ENCODE measurements around the gene EGLN1.
"Not testable (repeated sequence)": the region's sequence is repeated elsewhere in the genome, so short reads cannot be mapped to it uniquely, and the experiment has no call there.

Gene EGLN1

DNA sequence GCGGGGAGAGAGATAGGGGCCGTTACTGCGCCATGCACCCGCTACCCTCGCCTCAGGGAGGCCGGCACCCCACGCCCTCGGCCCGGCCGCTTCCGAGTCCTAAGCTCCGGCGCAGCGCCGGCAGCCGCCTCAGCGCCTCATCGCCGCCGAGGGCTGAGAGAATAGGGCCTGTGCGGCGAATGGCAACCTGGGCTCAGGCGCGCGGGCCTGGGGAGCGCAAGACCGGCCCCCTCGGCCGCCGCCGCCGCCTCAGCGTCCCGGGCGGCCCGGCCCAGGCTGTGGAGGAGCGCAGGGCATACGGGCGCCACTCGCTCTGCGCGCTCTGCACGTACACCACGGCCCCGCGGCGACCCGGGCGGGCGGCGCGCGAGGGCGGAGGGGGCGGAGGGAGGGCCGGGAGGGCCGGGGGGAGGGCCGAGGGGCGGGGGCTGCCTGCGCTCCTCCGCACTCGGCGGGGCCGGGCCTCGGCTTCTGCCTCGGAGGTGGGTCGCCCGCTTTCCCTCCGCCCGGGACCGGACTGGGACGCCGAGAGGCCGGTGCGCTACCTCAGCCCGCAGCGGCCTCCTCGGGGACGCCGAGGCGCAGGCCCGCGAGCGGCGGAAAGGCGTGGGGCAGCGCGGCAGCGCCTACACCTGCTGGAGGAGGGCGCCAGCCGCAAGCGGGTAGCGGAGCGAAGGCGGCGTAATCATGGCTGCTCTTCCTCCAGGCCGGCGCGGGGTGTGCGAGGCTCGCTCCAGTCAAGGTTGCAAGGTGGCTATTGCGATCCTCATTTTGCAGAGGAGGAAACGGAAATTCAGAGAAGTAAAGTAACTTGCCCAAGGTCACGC lies at the start of gene EGLN1:
TSS of gene EGLN1 (minus strand) at position 317 of the 827 bp plus-strand sequence. CDS start 399 bp downstream, outside the sequence.
- peak; percentile 76 for DNase-seq

GRCh38 chr1:231471500-231471899 lies 49.4 kb upstream of the EGLN1 start:
- DNase-seq, result not testable (repeated sequence)

DNA sequence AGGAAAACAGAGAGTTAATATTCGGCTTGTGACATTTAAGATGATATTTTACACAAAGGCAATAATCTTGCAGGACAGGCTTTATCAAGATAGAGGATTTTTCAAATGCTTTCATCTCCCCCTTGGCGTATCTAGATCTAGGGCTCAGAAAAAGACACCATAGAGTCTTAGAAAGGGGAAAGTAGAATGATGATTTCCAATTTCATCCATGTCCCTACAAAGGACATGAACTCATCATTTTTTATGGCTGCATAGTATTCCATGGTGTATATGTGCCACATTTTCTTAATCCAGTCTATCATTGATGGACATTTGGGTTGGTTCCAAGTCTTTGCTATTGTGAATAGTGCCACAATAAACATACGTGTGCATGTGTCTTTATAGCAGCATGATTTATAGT lies 48.9 kb upstream of the EGLN1 start:
- not testable (repeated sequence) for DNase-seq

DNA sequence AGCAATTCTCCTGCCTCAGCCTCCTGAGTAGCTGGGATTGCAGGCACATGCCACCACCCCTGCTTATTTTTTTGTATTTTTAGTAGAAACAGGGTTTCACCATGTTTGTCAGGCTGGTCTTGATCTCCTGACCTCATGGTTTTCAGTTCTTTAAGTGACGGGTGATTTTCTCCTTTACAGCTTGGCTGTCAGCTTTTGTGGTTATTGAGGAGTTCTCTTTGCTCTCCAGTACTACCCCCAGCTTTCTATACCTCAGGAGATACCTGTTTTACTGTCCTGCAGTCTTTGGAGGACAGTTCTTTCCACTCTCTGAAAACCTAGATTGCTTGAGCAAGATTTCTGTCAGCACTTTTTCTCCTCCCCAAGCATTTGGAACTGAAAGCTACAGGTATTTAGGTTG lies 45.9 kb upstream of the EGLN1 start:
- no peak for DNase-seq

GRCh38 chr1:231465051-231465450 lies 43.0 kb upstream of the EGLN1 start:
- DNase-seq, result peak; percentile 77

DNA sequence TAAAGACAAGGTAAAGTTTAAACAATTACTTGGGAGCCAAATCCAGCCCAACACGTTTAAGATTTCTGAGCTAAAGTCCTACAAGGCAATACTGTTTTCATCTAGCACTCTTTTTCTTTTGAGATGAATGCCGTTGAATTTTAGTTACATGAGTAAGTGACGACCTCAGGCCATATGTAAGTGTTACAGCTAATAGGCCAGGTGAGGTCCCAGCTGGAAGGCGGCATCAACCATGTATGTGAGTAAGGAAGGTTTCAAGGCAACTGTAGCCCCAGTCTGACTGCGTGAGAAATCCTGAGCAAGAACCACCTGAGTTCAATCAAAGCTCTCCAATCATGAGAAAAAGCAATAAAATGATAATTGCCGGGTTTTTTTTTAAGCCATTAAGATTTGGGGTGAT lies 41.5 kb upstream of the EGLN1 start:
- DNase-seq, result no peak

GRCh38 chr1:231460614-231461013 lies 38.5 kb upstream of the EGLN1 start:
- peak; percentile 49 for DNase-seq

DNA sequence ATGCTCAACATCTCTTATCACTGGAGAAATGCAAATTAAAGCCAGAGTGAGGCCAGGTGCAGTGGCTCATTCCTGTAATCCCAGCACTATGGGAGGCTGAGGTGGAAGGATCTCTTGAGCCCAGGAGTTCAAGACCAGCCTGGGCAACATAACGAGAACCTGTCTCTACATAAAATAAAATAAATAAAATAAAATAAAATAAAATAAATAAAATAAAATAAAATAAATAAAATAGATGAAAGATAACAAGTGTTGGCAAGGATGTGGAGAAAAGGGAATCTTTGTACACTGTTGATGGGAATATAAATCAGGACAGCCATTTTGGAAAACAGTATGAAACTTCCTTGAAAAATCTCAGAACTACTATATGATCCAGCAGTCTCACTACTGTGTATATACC lies 37.4 kb upstream of the EGLN1 start:
- not testable (repeated sequence) for DNase-seq

GRCh38 chr1:231457956-231458355 lies 35.9 kb upstream of the EGLN1 start:
- DNase-seq, result not testable (repeated sequence)

DNA sequence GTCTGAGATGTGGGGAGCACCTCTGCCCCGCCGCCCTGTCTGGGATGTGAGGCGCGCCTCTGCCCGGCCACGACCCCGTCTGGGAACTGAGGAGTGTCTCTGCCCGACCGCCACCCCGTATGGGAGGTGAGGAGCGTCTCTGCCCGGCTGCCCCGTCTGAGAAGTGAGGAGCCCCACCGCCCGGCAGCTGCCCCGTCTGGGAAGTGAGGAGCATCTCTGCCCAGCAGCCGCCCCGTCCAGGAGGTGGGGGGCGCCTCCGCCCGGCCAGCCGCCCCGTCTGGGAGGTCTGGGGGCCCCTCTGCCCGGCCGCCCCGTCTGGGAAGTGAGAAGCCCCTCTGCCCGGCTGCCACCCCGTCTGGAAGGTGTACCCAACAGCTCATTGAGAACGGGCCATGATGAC lies 32.0 kb upstream of the EGLN1 start:
- DNase-seq, result not testable (repeated sequence)

DNA sequence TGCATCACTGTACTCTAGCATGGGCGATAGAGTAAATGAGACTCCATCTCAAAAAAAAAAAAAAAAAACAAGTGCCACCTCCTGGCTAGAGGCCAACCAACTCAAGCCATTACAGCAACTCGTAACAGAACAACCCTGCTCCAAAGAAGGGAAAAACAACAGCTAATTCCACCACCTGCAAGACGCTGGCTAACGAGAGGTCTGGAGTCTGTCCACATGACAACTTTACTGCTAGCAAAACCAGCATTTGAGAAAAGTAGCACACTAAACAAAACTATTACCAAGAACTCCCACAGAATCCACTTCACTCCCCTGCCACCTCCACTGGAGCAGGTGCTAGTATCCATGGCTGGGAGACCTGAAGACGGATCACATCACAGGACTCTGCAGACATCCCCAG lies 24.1 kb upstream of the EGLN1 start:
- no peak for DNase-seq

DNA sequence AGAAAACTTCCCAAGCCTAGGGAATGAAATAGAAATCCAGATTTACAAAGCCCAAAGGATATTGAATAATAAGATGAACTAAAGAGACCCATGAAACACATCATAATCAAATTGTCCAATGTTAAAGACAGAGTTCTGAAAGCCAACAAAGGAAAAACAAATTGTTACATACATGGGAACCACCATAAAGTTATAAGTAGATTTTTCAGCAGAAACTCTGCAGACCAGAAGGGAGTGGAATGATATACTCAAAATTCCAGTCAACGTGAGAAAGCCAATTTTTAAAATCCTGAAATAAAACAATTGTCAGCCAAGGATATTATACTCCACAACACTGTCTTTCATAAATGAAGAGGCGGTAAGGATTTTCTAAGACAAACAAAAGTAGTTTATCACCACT lies 22.0 kb upstream of the EGLN1 start:
- DNase-seq, result no peak

GRCh38 chr1:231443363-231443762 lies 21.3 kb upstream of the EGLN1 start:
- DNase-seq, result no peak

- no peak for DNase-seq
These were observed 20.6 kb upstream of the EGLN1 start for GRCh38 chr1:231442735-231443134.

DNA sequence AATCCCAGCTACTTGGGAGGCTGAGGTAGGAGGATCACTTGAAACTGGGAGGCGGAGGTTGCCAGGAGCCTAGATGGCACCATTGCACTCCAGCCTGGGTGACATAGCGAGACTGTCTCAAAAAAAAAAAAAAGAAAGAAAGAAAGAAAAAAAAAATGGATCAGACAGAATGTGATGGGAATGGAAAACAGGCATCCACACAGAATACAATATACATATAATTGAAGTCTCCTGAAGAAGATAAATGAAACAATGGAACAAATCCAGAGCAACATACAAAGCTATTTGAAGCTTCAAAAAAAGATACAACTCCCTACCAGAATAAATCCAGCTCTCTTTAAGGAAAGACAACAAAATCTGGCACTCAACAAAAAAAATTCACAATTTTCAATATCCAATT lies 10.9 kb upstream of the EGLN1 start:
- no peak for DNase-seq

DNA sequence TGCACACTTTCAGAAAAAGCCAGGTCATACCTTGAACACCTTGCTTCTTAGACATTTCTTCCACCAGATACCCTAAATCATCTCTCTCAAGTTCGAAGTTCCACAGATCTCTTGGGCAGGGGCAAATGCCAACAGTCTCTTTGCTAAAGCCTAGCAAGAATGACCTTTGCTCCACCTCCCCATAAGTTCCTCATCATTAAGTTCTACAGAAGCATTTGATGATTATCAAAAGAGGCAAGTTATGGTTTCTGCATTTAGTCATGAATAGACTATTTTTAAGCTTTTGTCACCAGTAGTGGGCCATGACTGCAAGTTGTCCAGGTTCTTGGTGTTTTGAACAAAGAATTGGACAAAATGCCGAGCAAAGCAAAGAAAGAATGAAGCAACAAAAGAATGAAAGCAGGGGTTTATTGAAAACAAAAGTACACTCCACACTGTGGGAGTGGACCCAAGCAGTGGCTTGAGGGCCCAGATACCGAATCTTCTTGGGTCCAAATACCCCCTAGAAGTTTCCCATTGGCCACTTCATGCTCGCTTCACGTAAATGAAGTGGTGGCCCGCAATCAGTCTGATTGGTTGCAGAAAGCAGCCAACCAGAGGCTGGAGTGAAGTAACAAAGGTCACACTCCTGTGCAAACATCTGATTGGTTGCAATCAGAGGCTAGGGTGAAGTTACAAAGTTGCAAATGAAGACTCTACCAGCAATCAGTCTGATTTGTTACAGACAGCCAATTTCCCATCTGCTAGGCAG lies 9.8 kb upstream of the EGLN1 start:
- DNase-seq, result peak; percentile 19

DNA sequence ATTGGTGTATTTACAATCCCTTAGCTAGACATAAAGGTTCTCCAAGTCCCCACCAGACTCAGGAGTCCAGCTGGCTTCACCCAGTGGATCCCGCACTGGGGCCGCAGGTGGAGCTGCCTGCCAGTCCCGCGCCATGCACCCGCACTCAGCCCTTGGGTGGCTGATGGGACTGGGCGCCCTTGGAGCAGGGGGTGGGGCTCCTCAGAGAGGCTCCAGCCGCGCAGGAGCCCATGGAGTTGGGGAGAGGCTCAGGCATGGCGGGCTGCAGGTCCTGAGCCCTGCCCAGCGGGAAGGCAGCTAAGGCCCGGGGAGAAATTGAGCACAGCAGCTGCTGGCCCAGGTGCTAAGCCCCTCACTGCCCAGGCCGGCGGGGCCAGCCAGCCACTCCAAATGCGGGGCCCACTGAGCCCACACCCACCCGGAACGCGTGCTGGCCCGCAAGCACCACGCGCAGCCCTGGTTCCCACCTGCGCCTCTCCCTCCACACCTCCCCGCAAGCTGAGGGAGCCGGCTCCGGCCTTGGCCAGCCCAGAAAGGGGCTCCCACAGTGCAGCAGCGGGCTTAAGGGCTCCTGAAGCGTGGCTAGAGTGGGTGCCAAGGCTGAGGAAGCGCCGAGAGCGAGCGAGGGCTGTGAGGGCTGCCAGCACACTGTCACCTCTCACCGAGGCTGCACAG lies 8.7 kb upstream of the EGLN1 start:
- DNase-seq, result not testable (repeated sequence)

DNA sequence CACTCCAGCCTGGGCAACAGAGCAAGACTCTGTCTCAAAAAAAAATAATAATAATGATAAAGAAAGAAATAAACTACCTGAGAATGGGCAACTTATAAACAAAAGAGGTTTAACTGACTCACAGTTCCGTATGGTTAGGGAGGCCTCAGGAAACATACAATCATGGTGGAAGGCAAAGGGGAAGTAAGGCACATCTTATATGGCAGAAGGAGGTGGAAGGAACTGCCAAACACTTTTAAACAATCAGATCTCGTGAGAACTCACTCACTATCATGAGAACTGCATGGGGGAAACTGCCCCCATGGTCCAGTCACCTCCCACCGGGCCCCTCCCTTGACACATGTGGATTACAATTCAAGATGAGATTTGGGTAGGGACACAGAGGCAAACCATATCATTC lies 6.3 kb upstream of the EGLN1 start:
- DNase-seq, result no peak

DNA sequence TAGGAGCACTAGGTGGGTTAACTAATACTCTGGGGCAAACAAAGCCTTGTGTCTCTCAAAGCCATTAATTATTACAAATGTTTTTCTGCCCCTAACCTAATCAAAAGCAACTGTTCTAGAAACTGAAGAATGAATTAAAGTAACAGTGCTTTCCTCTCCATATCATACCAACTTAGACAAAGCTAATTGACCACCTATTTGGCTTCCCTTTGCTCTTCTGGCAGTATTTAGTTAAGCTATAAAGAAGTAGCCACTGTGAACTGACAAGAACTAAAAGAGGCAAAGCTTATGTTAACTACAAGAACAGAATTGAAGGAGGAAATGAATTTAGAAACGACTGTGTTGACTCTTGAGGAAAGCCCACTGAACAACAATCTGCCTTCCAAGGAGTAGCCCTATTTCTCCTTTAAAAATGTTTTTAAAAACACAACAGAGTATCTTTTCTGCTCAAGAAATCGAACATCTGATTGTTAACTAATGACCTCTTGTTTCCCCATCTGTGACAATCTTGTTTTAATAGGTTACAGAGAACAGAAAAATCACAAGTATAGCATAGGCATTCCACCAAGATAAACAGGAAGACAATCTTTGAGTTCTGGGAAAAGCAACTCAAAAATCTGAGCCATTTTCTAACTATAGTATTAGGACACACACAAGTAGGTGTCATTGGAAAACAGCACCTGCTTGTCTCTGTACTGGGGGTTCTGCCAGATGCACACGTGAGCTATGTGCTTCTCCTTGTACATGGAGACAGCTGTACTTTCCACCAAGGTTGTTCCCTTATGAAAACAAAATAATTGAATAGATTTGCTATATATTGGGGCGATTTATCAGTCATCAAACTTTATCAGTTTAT lies 3.1 kb upstream of the EGLN1 start:
- no peak for DNase-seq

DNA sequence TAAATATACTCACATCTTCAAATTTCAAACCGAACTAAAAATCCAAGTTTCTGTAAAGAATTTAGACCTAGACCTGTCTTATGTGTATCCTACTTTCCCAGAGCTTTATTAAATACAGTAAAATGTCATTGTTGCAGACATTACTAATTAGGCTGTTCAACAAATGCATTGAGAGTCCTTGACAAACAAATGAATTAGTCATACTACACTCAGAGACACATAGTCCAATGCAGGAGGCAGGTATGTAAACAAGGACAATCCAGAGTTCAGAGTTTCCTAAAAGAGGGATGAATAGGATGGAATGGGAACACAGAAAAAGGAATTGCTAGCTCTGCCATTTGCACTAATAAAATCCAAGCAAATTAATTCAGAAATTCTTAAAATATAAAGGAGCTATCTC lies 1.6 kb upstream of the EGLN1 start:
- no peak for DNase-seq

- no peak for DNase-seq
These were observed 767 bp upstream of the EGLN1 start for GRCh38 chr1:231422798-231423309.

DNA sequence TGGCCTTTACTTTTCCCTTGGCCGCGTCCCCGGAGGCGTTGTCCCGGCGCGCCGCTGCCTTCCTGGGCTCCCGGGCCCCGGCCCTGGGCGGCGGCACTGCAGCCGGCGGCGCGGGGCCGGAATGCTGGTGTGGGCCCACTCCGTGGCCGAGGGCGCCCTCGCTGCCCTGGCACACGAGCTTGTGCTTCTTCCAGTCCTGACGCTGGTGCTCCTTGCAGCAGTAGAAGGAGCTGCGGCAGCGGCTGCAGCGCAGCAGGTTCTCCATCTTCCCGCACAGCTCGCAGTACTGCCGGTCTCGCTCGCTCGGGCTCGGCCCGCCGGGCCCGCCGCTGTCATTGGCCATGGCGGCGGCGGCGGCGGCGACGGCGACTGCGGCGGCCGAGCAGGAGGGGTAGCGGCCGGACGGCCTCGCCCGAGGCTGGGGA lies 529 bp downstream of the EGLN1 start:
- peak; percentile 44 for DNase-seq

Data from inflammatory macrophage treated with lipopolysaccharide for 4 hours (primary cell).